Sigmoid colon (tissue), 7 donors: ENCODE data around the gene CDC14A. TPM values are rescaled to one million over a fixed set of nuclear protein-coding genes. Genes with fewer than 3 reads are reported as not detected.

ENCODE experiments used
- DNase-seq: peaks from one replicate; pipeline ENCODE4 v3.0.0-alpha.2; 2019
- H3K27ac ChIP-seq, 4 donors: fragments of 200-600 bp; sonication (generic); one replicate each; pipeline ENCODE4 v1.5.1; 2016 to 2019; ENCODE audit warnings: mild to moderate bottlenecking in 1 of 4
- H3K27me3 ChIP-seq, 3 donors: fragments of 200-600 bp; sonication (generic); one replicate each; pipeline ENCODE4 v1.5.1; 2019; ENCODE audit warnings: mild to moderate bottlenecking in 1 of 3
- H3K36me3 ChIP-seq, 4 donors: fragments of 200-600 bp; sonication (generic); one replicate each; pipeline ENCODE4 v1.5.1; 2016 to 2019
- H3K4me1 ChIP-seq, 4 donors: fragments of 200-600 bp; sonication (generic); one replicate each; pipeline ENCODE4 v1.5.1; 2017 to 2019
- H3K4me3 ChIP-seq, 4 donors: fragments of 200-600 bp; sonication (generic); one replicate each; pipeline ENCODE4 v1.5.1; 2017 to 2019; ENCODE audit warnings: mild to moderate bottlenecking in 2 of 4, moderate library complexity in 1 of 4
- H3K9me3 ChIP-seq, 4 donors: fragments of 200-600 bp in 3 of 4; sonication (generic) in 3 of 4; one replicate each; pipeline versions ENCODE4 v1.5.1 to v1.6.1; 2013 to 2019
- EP300 ChIP-seq, 4 donors: sonication (generic); formaldehyde crosslinking; IDR thresholded peaks; one replicate each; pipeline ENCODE4 v1.6.1; 2017; ENCODE audit warnings: antibody characterized with exemption in 4 of 4
- POLR2A ChIP-seq, 2 donors: fragments of 450-650 bp; IDR thresholded peaks; one replicate each; pipeline ENCODE4 v1.6.1; 2016; ENCODE audit warnings: antibody characterized with exemption in 2 of 2, mild to moderate bottlenecking in 2 of 2, moderate library complexity in 2 of 2
- POLR2AphosphoS5 ChIP-seq, 4 donors: sonication (generic); formaldehyde crosslinking; IDR thresholded peaks; one replicate each; pipeline ENCODE4 v1.6.1; 2017; ENCODE audit warnings: antibody characterized with exemption in 4 of 4
- WGBS, 2 donors: extraction: QIAGEN DNeasy Blood & Tissue Kit; methylation state at CpG; one replicate each; pipeline ENCODE4 v1.1.7; 2013; 5-methylcytosine and 5-hydroxymethylcytosine counted together
- intact Hi-C: fragments of 100-400 bp; cut with DNase I; formaldehyde crosslinking; loops from one replicate; pipeline ENCODE4 v1.15.1; 2023
- polyA plus RNA-seq, 3 donors: library from polyadenylated mRNA; stranded (reverse); fragments of 200-250 nt; gene quantifications; one replicate each; pipeline ENCODE4 v1.2.3, GENCODE V29; 2013
- total RNA-seq, 4 donors: library from RNA; depleted of rRNA; stranded (reverse); fragments of >200 nt; gene quantifications; one replicate each; pipeline ENCODE4 v1.1.0, GENCODE V29; 2016
- TF ChIP-seq, protein P1 (sequence below), 4 experiments: fragments of 450-650 bp in 3 of 4; fragments of 200-600 bp in 1 of 4; IDR thresholded peaks; one replicate each; pipeline ENCODE4 v1.5.1; 2016 to 2019; ENCODE audit warnings: antibody characterized with exemption in 4 of 4, mild to moderate bottlenecking in 3 of 4, moderate library complexity in 2 of 4
- donor health status: healthy with polysubstance abuse.
- donor health status: Bipolar disorder and iron deficiency.
- donor health status: healthy.

Gene CDC14A
- total and polyA plus RNA-seq, 7 donors: 4.6 to 22.7 (median 11.8) TPM

- Histone ChIP-seq H3K27me3 (no peaks in the 10 kb centered on the region), H3K4me1 (peaks cover 0 to 16% (median 11%) of the 10 kb centered on the region in 4 donors), H3K36me3 (no peaks in the 10 kb centered on the region), H3K4me3 (no peak overlapping the region), H3K9me3 (no peaks in the 10 kb centered on the region), H3K27ac (no peak overlapping the region)
- DNase-seq: no peak
- WGBS, 2 donors: 74 to 90% methylated on average over 1 of the region's 1 CpG
- TF ChIP-seq POLR2A (IDR thresholded peaks at IDR 0.05) (no peak), EP300 (IDR thresholded peaks at IDR 0.05) (no peak), POLR2AphosphoS5 (IDR thresholded peaks at IDR 0.05) (no peak)
- TF ChIP-seq, protein P1, sequence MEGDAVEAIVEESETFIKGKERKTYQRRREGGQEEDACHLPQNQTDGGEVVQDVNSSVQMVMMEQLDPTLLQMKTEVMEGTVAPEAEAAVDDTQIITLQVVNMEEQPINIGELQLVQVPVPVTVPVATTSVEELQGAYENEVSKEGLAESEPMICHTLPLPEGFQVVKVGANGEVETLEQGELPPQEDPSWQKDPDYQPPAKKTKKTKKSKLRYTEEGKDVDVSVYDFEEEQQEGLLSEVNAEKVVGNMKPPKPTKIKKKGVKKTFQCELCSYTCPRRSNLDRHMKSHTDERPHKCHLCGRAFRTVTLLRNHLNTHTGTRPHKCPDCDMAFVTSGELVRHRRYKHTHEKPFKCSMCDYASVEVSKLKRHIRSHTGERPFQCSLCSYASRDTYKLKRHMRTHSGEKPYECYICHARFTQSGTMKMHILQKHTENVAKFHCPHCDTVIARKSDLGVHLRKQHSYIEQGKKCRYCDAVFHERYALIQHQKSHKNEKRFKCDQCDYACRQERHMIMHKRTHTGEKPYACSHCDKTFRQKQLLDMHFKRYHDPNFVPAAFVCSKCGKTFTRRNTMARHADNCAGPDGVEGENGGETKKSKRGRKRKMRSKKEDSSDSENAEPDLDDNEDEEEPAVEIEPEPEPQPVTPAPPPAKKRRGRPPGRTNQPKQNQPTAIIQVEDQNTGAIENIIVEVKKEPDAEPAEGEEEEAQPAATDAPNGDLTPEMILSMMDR (IDR thresholded peaks at IDR 0.05): no peak
- intact Hi-C loops: loop anchor here (5.0 kb wide), 1 partner anchor 89 kb away; the partner anchor contains the start of gene CDC14A
Measured at GRCh38 chr1:100441651-100442050, 89.3 kb downstream of the CDC14A start.

DNA sequence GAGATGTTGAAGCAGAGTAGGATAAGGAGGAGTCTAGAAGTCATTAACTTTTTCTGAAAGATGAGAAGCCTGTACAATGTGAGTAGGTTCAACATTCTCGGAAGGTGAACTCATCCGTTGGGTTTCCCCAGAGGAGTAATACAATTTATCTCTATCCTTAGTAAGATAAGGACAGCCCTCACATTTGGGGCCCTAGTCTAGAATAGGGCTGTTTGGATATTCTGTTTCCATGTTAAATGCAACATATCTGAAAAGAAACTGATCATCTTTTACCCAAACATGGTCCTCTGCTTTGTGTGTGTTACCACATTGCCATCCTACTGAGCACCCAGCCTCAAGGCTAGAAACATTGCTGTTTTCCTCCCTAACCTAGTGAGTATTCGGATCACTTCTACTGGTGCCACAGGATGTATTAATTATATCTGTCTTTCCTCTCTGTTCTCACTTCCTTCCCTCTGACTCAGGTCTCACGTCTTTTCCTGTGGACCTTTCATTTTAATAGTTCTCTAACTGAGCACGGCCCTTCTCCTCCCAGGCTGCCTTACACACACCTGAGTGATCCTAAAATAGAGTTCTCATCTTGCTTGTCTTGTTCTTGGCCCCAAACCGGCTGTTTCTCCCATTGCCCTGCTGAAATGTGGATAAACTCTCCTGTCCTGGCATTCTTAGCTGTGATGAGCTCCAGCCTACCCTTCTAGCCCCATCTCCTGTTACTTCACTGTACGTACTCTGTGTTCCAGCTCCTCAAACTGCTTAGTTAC lies 91.7 kb downstream of the CDC14A start:
- intact Hi-C loops: loop anchor here (5.0 kb wide), 1 partner anchor 92 kb away; the partner anchor contains the start of gene CDC14A
- DNase-seq: peak; percentile 66
- no peaks in the 10 kb centered on the region for H3K9me3 ChIP-seq
- no peaks in the 10 kb centered on the region for H3K27me3 ChIP-seq
- peak in 2 of 4 donors; percentile 56 to 68 for TF ChIP-seq POLR2AphosphoS5 (IDR thresholded peaks at IDR 0.05)
- TF ChIP-seq, protein P1 (IDR thresholded peaks at IDR 0.05): peak in 1 of 4 experiments; percentile 5
- TF ChIP-seq POLR2A (IDR thresholded peaks at IDR 0.05): no peak
- TF ChIP-seq EP300 (IDR thresholded peaks at IDR 0.05): peak in 1 of 4 donors; percentile 45
- H3K27ac ChIP-seq: peak overlapping the region; percentile 29 to 69 (median 58)
- 66 to 87% methylated on average over 7 of the region's 7 CpGs for WGBS, 2 donors
- H3K4me3 ChIP-seq: peak overlapping the region in 2 of 4 donors; percentile 1 to 7
- no peaks in the 10 kb centered on the region for H3K36me3 ChIP-seq
- H3K4me1 ChIP-seq: peaks cover 0 to 16% (median 8%) of the 10 kb centered on the region in 4 donors

DNA sequence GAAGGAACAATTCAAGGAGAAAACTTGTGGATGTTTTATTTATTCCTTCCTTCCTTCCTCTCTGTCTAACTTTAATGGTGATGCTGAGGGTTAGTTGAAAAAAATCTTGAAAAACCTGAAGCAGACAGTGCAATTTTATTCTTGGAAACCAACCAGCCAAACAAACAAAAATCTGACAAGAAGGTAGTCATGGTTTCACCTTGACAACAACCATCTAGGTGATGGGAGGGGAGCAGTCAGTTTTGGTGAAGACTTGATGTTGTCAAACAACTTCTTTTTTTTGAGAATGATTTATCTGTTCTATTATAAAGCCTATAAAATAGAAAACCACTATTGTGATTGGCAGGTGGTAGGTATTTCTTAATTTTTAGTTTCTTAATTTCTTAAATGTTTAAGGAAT lies 93.3 kb downstream of the CDC14A start:
- H3K4me1 ChIP-seq: peaks cover 0 to 16% (median 8%) of the 10 kb centered on the region in 4 donors
- no peaks in the 10 kb centered on the region for H3K27me3 ChIP-seq
- intact Hi-C loops: no loop called here
- H3K27ac ChIP-seq: no peak overlapping the region
- H3K36me3 ChIP-seq: no peaks in the 10 kb centered on the region
- DNase-seq: no peak
- no peaks in the 10 kb centered on the region for H3K9me3 ChIP-seq
- TF ChIP-seq EP300 (IDR thresholded peaks at IDR 0.05) (no peak), POLR2A (IDR thresholded peaks at IDR 0.05) (no peak), POLR2AphosphoS5 (IDR thresholded peaks at IDR 0.05) (no peak)
- TF ChIP-seq, protein P1 (IDR thresholded peaks at IDR 0.05): no peak
- no peak overlapping the region for H3K4me3 ChIP-seq

DNA sequence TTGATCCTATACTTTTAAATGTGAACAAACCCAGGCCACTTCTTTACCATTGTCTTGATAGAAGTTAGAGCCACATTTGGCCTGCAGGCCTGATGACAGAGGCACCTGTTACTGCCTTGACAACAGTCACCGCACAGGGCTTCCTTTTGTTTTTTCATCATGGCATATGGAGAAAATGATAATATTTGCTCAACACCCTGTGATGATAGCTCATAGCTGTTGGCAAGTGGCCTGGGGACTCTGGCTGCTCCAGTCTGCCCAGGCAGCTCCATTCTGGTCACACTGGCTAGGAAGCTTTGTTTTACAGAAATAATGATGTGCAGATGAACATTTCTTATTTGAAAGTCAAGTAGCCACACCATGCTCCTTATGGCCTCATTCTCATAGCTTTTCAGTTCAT lies 96.1 kb downstream of the CDC14A start:
- intact Hi-C loops: no loop called here
- no peak overlapping the region for H3K27ac ChIP-seq
- WGBS, 2 donors: 36 to 76% methylated on average over 1 of the region's 1 CpG

GRCh38 chr1:100449477-100449876 lies 97.2 kb downstream of the CDC14A start:
- H3K27me3 ChIP-seq: no peaks in the 10 kb centered on the region
- TF ChIP-seq POLR2A (IDR thresholded peaks at IDR 0.05): no peak
- no peak for TF ChIP-seq POLR2AphosphoS5 (IDR thresholded peaks at IDR 0.05)
- TF ChIP-seq, protein P1 (IDR thresholded peaks at IDR 0.05): no peak
- TF ChIP-seq EP300 (IDR thresholded peaks at IDR 0.05): no peak
- H3K27ac ChIP-seq: no peak overlapping the region
- H3K36me3 ChIP-seq: no peaks in the 10 kb centered on the region
- no peaks in the 10 kb centered on the region for H3K9me3 ChIP-seq
- no peak overlapping the region for H3K4me3 ChIP-seq
- WGBS, 2 donors: 77 to 81% methylated on average over 4 of the region's 4 CpGs
- no peak for DNase-seq
- H3K4me1 ChIP-seq: peaks cover 0 to 5% (median 2%) of the 10 kb centered on the region in 4 donors
- intact Hi-C loops: no loop called here

More for the DNA sequence above, 96.1 kb downstream of the CDC14A start:
- no peak for DNase-seq
- Histone ChIP-seq H3K4me1 (peaks cover 0 to 16% (median 8%) of the 10 kb centered on the region in 4 donors), H3K4me3 (no peak overlapping the region), H3K36me3 (no peaks in the 10 kb centered on the region), H3K27me3 (no peaks in the 10 kb centered on the region), H3K9me3 (no peaks in the 10 kb centered on the region)
- TF ChIP-seq POLR2A (IDR thresholded peaks at IDR 0.05): no peak
